CD4-positive, alpha-beta T cell treated with Interleukin-6 for 4 hours (primary cell): Measurements from ENCODE around the gene NFE2.
"Not testable (repeated sequence)": the region's sequence is repeated elsewhere in the genome, so short reads cannot be mapped to it uniquely, and the experiment has no call there.

Experiments used
- DNase-seq: peaks from one replicate; pipeline ENCODE4 v3.0.0-alpha.2; 2020; ENCODE audit warnings: mixed read lengths

Gene NFE2

GRCh38 chr12:54304187-54304810 is 3.5 kb upstream of the NFE2 start:
- peak; percentile 29 for DNase-seq

GRCh38 chr12:54303640-54304039 is 2.8 kb upstream of the NFE2 start:
- no peak for DNase-seq

- no peak for DNase-seq
These were observed 723 bp upstream of the NFE2 start for GRCh38 chr12:54301428-54302048.

GRCh38 chr12:54300225-54300731 is 537 bp downstream of the NFE2 start:
- DNase-seq = no peak

DNA sequence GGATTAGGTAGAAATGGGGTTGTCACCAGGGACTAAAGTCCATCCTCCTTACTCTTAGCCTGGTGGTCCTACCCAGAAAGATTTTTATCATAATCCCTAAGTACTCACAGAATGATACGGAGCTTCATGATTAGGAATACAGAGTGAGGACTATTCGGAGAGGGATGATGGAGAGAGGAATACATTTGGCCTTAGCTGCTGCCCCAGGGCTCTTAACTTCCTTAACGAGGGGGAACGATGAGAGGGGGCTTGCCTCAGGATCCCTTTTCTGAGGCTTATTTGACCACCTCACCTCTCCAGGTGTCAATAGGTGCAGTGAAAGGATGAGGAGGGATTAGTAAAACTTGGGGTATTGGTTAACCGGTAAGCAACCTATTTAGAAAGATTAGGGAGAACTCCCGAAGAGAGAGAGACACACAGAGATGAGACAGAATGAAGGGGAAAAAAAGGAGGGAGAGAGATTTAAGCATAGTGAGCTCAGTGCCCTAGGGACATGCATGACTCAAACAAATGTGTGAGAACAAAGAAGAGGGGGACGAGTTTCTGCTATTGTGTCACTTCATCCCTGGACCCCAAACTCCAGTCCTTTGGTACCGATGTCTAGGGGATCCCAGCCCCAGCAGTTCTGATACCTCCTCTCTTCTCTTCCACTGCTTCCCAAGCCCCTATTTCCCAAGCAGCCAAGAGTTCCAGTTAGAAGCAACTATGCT is 1.1 kb downstream of the NFE2 start:
- DNase-seq = no peak

DNA sequence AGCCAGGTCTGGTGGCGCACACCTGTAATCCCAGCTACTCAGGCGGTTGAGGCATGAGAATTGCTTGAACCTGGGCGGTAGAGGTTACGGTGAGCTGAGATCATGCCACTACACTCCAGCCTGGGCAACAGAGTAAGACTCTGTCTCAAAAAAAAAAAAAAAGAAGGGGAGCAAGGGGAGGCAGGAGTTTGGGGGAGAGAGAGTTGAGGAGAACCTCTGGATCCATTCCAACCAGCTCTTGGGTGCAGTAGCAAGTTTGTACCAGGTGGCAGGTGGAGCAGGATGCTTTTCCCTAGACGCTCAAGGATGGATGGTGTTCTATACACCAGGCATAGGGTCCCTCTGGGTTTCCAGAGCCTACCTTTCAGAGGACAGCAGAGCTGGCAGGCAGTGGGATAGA is 1.9 kb downstream of the NFE2 start:
- no peak for DNase-seq

- DNase-seq = no peak
These were observed 4.3 kb downstream of the NFE2 start for GRCh38 chr12:54296393-54297099.

GRCh38 chr12:54294953-54295566 is 5.8 kb downstream of the NFE2 start:
- DNase-seq = no peak

DNA sequence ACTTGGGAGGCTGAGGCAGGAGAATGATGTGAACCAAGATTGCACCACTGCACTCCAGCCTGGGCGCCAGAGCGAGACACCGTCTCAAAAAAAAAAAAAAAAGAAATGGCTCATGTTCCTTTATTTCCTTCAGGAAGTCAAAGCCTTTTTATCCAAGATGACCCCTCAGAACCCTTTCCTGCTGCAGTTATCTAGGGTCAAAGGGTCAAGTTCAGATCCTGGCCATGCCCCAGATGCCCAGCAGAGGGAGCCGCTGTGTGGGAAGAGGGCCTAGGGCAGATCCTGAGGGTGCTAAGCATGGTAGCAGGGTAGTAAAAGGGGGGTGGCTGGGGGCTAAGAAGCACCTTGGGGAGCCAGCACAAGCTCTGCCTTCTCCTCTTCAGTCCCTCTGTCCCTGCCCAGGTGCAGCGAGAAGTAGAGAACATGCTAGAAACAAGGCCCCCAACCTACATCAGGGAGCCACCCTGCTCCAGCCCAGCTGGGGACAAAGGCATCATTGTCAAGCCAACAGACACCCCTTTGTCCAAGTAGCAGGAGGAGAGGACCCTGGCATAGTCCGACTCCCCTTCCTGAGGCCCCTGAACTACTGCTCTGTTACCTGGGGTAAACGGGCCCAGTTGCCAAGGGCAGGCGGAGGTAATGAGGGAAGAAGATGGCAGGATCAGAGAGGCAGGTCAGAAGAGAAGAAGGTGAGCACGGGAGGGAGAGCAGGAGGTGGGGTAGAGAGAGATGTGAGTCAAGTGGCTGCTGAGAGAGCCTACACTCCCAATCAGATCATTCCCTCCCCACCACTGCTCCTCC is 6.5 kb downstream of the NFE2 start:
- DNase-seq = peak; percentile 70

- no peak for DNase-seq
These were observed 7.9 kb downstream of the NFE2 start for GRCh38 chr12:54292931-54293241.

- no peak for DNase-seq
These were observed 8.5 kb downstream of the NFE2 start for GRCh38 chr12:54292083-54292930.

DNA sequence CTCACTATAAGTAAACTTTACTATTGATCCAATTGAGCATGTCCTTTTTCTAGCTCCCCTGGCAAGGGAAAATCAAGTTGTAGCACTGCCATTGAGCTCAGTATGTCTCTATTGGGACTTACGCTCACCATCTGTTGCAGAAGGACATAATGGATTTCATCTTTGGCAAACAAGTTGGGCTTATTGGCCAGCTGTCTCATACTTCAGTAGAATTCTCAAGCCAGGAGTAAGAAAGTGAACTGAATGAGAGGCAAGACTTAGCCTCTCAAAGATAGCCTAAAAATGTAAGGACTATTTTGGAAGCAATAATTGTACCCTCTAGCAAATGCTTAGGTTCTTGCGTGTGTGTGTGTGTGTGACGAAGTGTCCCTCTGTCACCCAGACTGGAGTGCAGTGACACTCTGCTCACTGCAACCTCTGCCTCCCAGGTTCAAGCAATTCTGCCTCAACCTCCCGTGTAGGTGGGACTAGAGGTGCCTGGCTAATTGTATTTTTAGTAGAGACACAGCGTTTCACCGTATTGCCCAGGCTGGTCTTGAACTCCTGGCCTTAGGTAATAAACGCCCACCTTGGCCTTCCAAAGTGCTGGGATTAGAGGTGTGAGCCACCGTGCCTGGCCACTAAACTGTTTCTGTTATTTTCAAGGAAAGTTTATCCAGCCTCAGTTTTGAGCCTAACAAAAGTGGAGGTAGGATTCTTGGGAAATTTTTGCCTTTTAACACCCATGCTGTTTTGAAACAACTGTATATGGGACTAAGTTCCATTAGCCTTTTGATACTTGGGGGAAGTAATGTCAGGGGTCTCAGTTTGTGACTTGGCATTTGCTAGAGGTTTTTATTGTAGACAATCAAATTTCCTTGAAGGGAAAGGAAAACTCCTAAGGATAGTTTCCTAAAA is 13.3 kb downstream of the NFE2 start:
- DNase-seq = no peak

DNA sequence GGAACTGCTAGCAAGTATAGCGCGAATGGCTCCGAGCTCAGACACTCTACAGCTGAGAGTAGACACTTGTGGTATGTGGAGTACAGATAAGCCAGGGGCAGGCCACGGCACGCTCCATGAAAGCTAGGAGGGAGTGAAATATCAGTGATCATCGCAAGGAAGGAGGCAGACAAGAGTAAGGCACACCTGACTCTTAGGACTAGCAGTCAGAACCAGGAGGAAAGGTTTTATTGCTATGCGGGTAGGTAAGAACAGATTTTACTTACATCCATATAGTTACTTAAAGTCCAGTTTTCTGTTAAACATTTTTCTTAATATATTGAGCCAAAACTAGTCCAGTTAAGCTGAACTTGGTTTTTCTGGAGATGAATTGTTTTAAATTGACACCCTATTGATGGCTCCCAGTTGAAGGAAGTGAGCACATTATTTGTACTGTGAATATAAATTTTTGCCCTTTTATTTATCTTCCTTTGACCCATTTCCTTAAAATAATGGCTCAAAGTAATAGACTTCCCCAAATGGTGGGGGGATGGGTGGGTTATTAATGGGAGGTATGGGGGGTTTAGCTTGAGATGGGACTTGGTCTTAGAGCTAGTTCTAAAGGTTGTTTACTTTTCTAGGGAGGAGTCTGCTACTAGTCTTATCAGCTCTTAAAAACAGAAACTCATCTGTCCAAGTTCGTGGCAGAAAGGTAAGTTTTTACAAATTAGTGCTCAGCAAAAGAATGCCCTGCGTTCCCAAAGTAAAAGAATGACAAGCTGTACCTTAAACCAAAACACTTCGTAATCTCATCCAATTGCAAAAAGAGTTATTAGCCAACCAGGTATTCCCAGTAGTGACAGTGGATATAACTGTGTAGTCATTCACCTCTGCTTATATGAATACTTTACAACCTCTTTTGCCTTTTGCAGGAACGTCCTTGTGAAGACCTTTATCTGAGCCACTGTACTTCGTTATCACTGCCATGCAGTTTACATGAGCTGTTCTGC is 14.5 kb downstream of the NFE2 start:
- DNase-seq = no peak

DNA sequence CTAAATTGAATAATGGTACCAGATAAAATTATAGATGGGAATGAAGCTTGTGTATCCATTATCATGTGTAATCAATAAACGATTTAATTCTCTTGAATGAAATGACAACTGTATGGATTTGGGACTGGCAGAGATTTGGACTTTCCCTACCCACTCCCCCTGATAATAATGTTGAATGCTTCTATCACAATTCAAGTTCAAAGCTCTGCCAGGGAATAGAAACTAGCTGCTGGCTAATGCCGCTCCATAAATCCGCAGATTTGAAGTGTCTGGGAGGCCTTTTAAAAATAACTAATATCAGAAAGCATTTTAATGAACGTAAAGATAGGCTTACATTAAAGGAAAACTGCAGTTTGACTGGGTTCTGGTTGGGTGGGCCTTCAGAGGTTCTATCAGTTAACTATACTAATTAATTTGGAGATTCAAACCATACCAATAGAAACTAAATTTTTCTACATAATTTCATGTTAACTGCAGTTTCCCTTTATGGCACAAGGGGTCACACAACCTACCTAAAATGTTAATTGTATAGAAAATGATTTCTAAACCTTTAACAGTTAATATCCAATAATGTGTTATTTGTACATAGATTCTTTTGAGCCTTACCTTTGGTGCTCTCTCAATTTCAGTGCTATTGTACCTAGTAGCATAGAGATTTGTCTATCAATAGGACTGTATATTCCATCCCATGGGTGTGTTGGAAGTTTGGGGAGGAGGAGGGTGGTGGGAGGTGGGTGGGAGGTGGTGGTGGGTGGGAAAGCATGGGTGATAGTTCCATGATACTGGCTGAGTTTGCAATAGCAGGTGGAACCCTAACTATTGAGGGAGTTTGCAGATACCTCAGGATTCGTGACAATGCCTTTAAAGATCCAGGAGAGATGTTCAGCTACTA is 15.4 kb downstream of the NFE2 start:
- DNase-seq = no peak

GRCh38 chr12:54284070-54284780 is 16.6 kb downstream of the NFE2 start:
- not testable (repeated sequence) for DNase-seq

DNA sequence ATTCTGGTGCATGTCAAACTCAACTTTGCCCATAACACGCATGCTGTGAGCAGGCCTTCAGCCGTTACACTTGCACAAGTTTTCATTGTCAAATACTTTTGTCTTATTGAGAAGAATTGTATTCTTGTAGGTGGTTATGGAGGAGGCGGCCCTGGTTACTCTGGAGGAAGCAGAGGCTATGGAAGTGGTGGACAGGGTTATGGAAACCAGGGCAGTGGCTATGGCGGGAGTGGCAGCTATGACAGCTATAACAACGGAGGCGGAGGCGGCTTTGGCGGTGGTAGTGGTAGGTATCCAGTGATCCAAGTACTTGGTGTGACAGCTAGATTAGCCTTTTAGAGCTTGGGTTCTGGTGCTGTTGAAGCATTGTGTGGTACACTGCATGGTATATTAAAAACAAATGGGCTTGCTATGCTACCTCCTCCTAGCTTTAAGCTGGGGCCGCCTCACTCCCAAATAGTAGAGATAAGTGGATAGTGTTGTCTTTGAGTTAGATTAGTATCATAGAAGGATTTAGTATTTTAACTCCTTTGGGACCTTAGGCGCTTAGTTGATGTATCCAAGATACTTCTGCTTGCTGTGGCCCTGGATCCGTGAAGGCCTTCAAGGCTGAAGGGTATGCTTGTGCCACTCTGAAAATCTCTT is 17.7 kb downstream of the NFE2 start:
- peak; percentile 10 for DNase-seq

GRCh38 chr12:54281694-54282093 is 19.1 kb downstream of the NFE2 start:
- DNase-seq = not testable (repeated sequence)
